Astrocyte (in vitro differentiated cells and primary cell): ENCODE results near the gene CHRNA4. TPM values are rescaled to one million over a fixed set of nuclear protein-coding genes. Genes with fewer than 3 reads are reported as not detected.

Experiments
- DNase-seq: peaks from one replicate; pipeline ENCODE4 v3.0.0-alpha.2; 2010; ENCODE audit warnings: low read depth
- FAIRE-seq: peaks from 2 replicates; lab custom pipeline; 2011; peaks lifted over from hg19 to GRCh38; lab: Jason Lieb, UNC
- H2AFZ ChIP-seq: 2 replicates; pipeline ENCODE4 v1.6.0; 2012; ENCODE audit warnings: low read depth, low read length, inconsistent platforms
- H3K27ac ChIP-seq: 2 replicates; pipeline ENCODE4 v1.5.1; 2011; ENCODE audit warnings: low read depth, low read length, inconsistent platforms
- H3K27me3 ChIP-seq: 2 replicates; pipeline ENCODE4 v1.6.0; 2011; ENCODE audit warnings: low read length, inconsistent platforms; ENCODE audit not compliant: insufficient read depth
- H3K36me3 ChIP-seq: 2 replicates; pipeline ENCODE4 v1.5.1; 2011; ENCODE audit warnings: low read length, inconsistent platforms; ENCODE audit not compliant: insufficient read depth
- H3K4me1 ChIP-seq: 2 replicates; pipeline ENCODE4 v1.5.1; 2011; ENCODE audit warnings: low read length, inconsistent platforms; ENCODE audit not compliant: insufficient read depth
- H3K4me2 ChIP-seq: 2 replicates; pipeline ENCODE4 v1.6.0; 2012; ENCODE audit warnings: low read length, inconsistent platforms
- H3K4me3 ChIP-seq: 2 replicates; pipeline ENCODE4 v1.5.1; 2011; ENCODE audit warnings: low read depth, mild to moderate bottlenecking, low read length, inconsistent platforms; ENCODE audit not compliant: insufficient read depth
- H3K79me2 ChIP-seq: 2 replicates; pipeline ENCODE4 v1.6.0; 2012; ENCODE audit warnings: mild to moderate bottlenecking, low read length, inconsistent platforms; ENCODE audit not compliant: insufficient read depth
- H3K9ac ChIP-seq: 2 replicates; pipeline ENCODE4 v1.6.0; 2012; ENCODE audit warnings: mild to moderate bottlenecking, low read length, inconsistent platforms
- H3K9me3 ChIP-seq: 2 replicates; pipeline ENCODE4 v1.5.1; 2012; ENCODE audit warnings: low read depth, mild to moderate bottlenecking, low read length, inconsistent platforms; ENCODE audit not compliant: insufficient read depth
- H4K20me1 ChIP-seq: 2 replicates; pipeline ENCODE4 v1.6.0; 2012; ENCODE audit warnings: low read length, inconsistent platforms; ENCODE audit not compliant: insufficient read depth
- H3K27ac Mint-ChIP-seq: one replicate; pipeline ENCODE4 v1.8.0; 2021; ENCODE audit warnings: mild to moderate bottlenecking, mixed read lengths; ENCODE audit not compliant: unreplicated experiment
- H3K27me3 Mint-ChIP-seq: one replicate; pipeline ENCODE4 v1.8.0; 2021; ENCODE audit warnings: low read depth, mixed read lengths; ENCODE audit not compliant: unreplicated experiment
- H3K36me3 Mint-ChIP-seq: one replicate; pipeline ENCODE4 v1.8.0; 2021; ENCODE audit warnings: low read depth, mixed read lengths; ENCODE audit not compliant: unreplicated experiment
- H3K4me1 Mint-ChIP-seq: one replicate; pipeline ENCODE4 v1.8.0; 2021; ENCODE audit warnings: low read depth, mixed read lengths; ENCODE audit not compliant: unreplicated experiment
- H3K4me3 Mint-ChIP-seq: one replicate; pipeline ENCODE4 v1.8.0; 2021; ENCODE audit warnings: mild to moderate bottlenecking, moderate library complexity, mixed read lengths; ENCODE audit not compliant: unreplicated experiment
- H3K9me3 Mint-ChIP-seq: one replicate; pipeline ENCODE4 v1.8.0; 2021; ENCODE audit warnings: mild to moderate bottlenecking, mixed read lengths; ENCODE audit not compliant: unreplicated experiment
- CTCF ChIP-seq: IDR thresholded peaks from 2 replicates; pipeline ENCODE4 v1.5.1; 2011; ENCODE audit warnings: low read depth, mild to moderate bottlenecking, inconsistent platforms, low read length, moderate library complexity; ENCODE audit not compliant: insufficient read depth
- EZH2 ChIP-seq: IDR thresholded peaks from 2 replicates; pipeline ENCODE4 v1.6.1; 2012; ENCODE audit warnings: mild to moderate bottlenecking, low read length, inconsistent platforms; ENCODE audit not compliant: insufficient read depth
- total RNA-seq: library from RNA; stranded (reverse); gene quantifications from 2 replicates; pipeline ENCODE4 v1.2.1, GENCODE V29; 2021

The CHRNA4 gene
- total RNA-seq, 1 donor from 2014 or later, result 1.8 TPM

- DNase-seq (no peak), FAIRE-seq (no peak)
- peaks cover 9% of the 10 kb centered on the region for H3K36me3 Mint-ChIP-seq
- Histone ChIP-seq H3K9me3 (peaks cover 6% of the 10 kb centered on the region), H3K4me2 (no peak overlapping the region), H2AFZ (no peak overlapping the region), H3K27me3 (peaks cover 4% of the 10 kb centered on the region), H3K9ac (no peak overlapping the region), H3K4me3 (no peak overlapping the region), H3K27ac (no peak overlapping the region), H3K36me3 (no peaks in the 10 kb centered on the region), H4K20me1 (peaks cover 4% of the 10 kb centered on the region), H3K79me2 (no peaks in the 10 kb centered on the region), H3K4me1 (peaks cover 4% of the 10 kb centered on the region)
- H3K27me3 Mint-ChIP-seq, result peaks cover 16% of the 10 kb centered on the region
- TF ChIP-seq CTCF (no peak), EZH2 (no peak)
- H3K4me3 Mint-ChIP-seq, result no peak overlapping the region
- H3K27ac Mint-ChIP-seq, result no peak overlapping the region
- H3K4me1 Mint-ChIP-seq, result peaks cover 17% of the 10 kb centered on the region
- H3K9me3 Mint-ChIP-seq, result peaks cover 11% of the 10 kb centered on the region
These were observed 26.8 kb downstream of the CHRNA4 start for GRCh38 chr20:63334356-63334755.

GRCh38 chr20:63333241-63333836, 27.8 kb downstream of the CHRNA4 start:
- Histone ChIP-seq H3K4me1 (peaks cover 4% of the 10 kb centered on the region), H3K9ac (no peak overlapping the region), H2AFZ (no peak overlapping the region), H3K4me3 (no peak overlapping the region), H4K20me1 (peaks cover 4% of the 10 kb centered on the region), H3K27me3 (peaks cover 4% of the 10 kb centered on the region), H3K9me3 (peaks cover 6% of the 10 kb centered on the region), H3K79me2 (no peaks in the 10 kb centered on the region), H3K27ac (no peak overlapping the region), H3K36me3 (no peaks in the 10 kb centered on the region), H3K4me2 (no peak overlapping the region)
- no peak overlapping the region for H3K4me3 Mint-ChIP-seq
- H3K27ac Mint-ChIP-seq, result no peak overlapping the region
- TF ChIP-seq CTCF (no peak), EZH2 (no peak)
- H3K36me3 Mint-ChIP-seq, result peaks cover 11% of the 10 kb centered on the region
- peaks cover 11% of the 10 kb centered on the region for H3K9me3 Mint-ChIP-seq
- FAIRE-seq (no peak), DNase-seq (no peak)
- H3K27me3 Mint-ChIP-seq, result peaks cover 16% of the 10 kb centered on the region
- peaks cover 17% of the 10 kb centered on the region for H3K4me1 Mint-ChIP-seq

GRCh38 chr20:63332488-63333240, 28.5 kb downstream of the CHRNA4 start:
- no peak overlapping the region for H3K27ac ChIP-seq
- no peak for DNase-seq
- H3K4me3 Mint-ChIP-seq, result no peak overlapping the region

More at GRCh38 chr20:63332488-63333240, 28.5 kb downstream of the CHRNA4 start:
- Mint-ChIP-seq H3K27ac (no peak overlapping the region), H3K4me1 (peaks cover 13% of the 10 kb centered on the region), H3K27me3 (peaks cover 16% of the 10 kb centered on the region), H3K9me3 (peaks cover 11% of the 10 kb centered on the region), H3K36me3 (peaks cover 11% of the 10 kb centered on the region)
- TF ChIP-seq EZH2 (no peak), CTCF (no peak)
- FAIRE-seq, result no peak
- H3K9me3 ChIP-seq, result peaks cover 6% of the 10 kb centered on the region
- no peak overlapping the region for H3K9ac ChIP-seq
- peaks cover 4% of the 10 kb centered on the region for H3K4me1 ChIP-seq
- no peak overlapping the region for H2AFZ ChIP-seq
- H4K20me1 ChIP-seq, result no peaks in the 10 kb centered on the region
- H3K27me3 ChIP-seq, result peaks cover 4% of the 10 kb centered on the region
- no peak overlapping the region for H3K4me3 ChIP-seq
- H3K4me2 ChIP-seq, result no peak overlapping the region
- no peaks in the 10 kb centered on the region for H3K79me2 ChIP-seq
- H3K36me3 ChIP-seq, result no peaks in the 10 kb centered on the region
